ENCODE results near the gene ADGRG6. TPM values are rescaled to one million over a fixed set of nuclear protein-coding genes. Genes with fewer than 3 reads are reported as not detected.

Gene ADGRG6
- total RNA-seq, 4 donors from 2014 or later: 22.3 to 56.5 (median 26.0) TPM

DNA sequence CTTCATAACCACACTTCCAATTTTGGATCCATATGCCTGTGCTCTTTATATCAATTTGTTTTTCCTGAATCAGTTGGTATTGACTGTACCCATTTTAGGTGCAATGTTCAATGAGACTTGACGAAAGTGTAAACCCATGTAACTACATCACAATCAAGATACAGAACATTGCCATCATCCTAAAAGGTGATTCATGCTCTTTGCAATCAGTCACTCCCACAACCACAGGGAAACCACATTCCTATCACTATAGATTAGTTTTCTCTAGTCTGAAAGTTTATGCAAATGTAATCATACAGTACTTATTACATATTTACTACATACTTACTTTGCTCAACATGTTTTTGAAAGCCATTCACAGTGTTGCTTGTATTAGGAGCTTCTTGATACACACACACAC, 167.4 kb downstream of the ADGRG6 start:
- TF ChIP-seq, protein P1, sequence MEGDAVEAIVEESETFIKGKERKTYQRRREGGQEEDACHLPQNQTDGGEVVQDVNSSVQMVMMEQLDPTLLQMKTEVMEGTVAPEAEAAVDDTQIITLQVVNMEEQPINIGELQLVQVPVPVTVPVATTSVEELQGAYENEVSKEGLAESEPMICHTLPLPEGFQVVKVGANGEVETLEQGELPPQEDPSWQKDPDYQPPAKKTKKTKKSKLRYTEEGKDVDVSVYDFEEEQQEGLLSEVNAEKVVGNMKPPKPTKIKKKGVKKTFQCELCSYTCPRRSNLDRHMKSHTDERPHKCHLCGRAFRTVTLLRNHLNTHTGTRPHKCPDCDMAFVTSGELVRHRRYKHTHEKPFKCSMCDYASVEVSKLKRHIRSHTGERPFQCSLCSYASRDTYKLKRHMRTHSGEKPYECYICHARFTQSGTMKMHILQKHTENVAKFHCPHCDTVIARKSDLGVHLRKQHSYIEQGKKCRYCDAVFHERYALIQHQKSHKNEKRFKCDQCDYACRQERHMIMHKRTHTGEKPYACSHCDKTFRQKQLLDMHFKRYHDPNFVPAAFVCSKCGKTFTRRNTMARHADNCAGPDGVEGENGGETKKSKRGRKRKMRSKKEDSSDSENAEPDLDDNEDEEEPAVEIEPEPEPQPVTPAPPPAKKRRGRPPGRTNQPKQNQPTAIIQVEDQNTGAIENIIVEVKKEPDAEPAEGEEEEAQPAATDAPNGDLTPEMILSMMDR (IDR thresholded peaks at IDR 0.05): no peak
- no peak for TF ChIP-seq POLR2A (IDR thresholded peaks at IDR 0.05)
- Histone ChIP-seq H3K27me3 (peaks cover 0 to 12% (median 0%) of the 10 kb centered on the region in 4 donors), H3K4me1 (peaks cover 0 to under 1% (median 0%) of the 10 kb centered on the region in 3 donors), H3K4me3 (no peak overlapping the region), H3K9me3 (no peaks in the 10 kb centered on the region), H3K27ac (no peak overlapping the region), H3K36me3 (no peaks in the 10 kb centered on the region)
- no peak for DNase-seq
- intact Hi-C loops (cut with DNase I): no loop called here
- WGBS, 2 donors: 78 to 88% methylated on average over 1 of the region's 1 CpG

DNA sequence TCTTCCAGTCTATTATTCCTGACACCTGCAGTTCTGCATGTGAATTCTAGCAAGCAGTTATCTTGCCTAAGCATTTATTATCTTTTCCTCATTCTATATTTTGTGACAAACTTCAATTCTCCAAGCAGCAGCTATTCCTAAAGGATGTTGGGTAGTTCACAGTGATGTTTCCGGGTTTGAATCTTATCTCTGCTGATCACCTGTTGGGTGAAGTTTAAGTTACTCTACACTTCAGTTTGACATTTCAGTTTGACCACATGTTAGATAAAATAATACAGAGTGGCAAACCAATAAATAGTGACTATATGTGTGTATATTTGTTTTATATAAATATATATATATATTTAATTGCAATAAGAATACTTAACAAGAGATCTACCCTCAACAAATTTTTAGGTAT, 168.6 kb downstream of the ADGRG6 start:
- Histone ChIP-seq H3K27ac (no peak overlapping the region), H3K27me3 (peaks cover 0 to 12% (median 0%) of the 10 kb centered on the region in 4 donors), H3K4me3 (no peak overlapping the region), H3K4me1 (peaks cover 0 to 7% (median 0%) of the 10 kb centered on the region in 3 donors), H3K9me3 (no peaks in the 10 kb centered on the region), H3K36me3 (no peaks in the 10 kb centered on the region)
- intact Hi-C loops (cut with DNase I): no loop called here
- 72 to 95% methylated on average over 1 of the region's 1 CpG for WGBS, 2 donors
- no peak for DNase-seq
- TF ChIP-seq, protein P1 (IDR thresholded peaks at IDR 0.05): no peak
- no peak for TF ChIP-seq POLR2A (IDR thresholded peaks at IDR 0.05)

DNA sequence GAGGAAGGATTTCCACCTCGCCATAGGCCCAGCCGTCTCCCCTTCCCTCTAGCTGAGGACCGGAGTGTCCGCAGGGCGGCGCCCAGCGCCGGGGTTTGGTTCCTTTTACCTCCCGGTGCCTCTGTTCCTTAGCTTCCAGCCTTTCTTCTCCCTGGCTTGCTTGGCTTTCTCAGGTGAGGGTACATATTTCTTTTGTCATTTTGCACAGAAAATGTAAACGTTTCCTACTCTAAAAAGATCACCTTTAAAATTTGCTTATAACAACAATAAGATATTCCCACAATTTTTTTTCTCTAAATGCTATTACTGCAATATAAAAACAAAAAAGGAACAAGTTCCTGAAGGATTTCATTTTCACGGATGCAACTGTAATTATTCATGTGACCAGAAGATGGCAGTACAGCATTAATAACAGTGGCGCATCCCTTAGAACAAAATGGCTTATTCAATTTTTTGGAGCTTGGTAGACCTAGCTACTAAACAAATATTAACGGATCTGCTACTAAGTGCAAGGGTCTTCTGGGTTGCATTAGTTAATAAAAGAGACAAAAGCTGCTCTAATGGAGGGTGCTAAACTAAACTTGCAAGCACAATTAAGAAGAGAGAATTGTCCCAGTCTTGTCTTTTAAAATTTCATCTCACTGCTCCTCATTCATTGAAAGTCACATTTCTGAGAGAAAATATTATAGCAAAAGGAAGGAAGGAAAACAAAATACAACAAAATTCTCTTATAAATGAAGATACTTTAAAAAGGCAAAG, 172.9 kb downstream of the ADGRG6 start:
- H3K4me3 ChIP-seq: no peak overlapping the region
- intact Hi-C loops (cut with DNase I): no loop called here
- peaks cover 0 to 4% (median 0%) of the 10 kb centered on the region in 4 donors for H3K27me3 ChIP-seq
- 3 to 13% methylated on average over 13 of the region's 13 CpGs for WGBS, 2 donors
- H3K4me1 ChIP-seq: peaks cover 0 to 7% (median 0%) of the 10 kb centered on the region in 3 donors
- DNase-seq: no peak
- H3K27ac ChIP-seq: no peak overlapping the region
- TF ChIP-seq, protein P1 (IDR thresholded peaks at IDR 0.05): peak; percentile 69 to 92 (median 82)
- no peak for TF ChIP-seq POLR2A (IDR thresholded peaks at IDR 0.05)
- no peaks in the 10 kb centered on the region for H3K36me3 ChIP-seq
- H3K9me3 ChIP-seq: no peaks in the 10 kb centered on the region

DNA sequence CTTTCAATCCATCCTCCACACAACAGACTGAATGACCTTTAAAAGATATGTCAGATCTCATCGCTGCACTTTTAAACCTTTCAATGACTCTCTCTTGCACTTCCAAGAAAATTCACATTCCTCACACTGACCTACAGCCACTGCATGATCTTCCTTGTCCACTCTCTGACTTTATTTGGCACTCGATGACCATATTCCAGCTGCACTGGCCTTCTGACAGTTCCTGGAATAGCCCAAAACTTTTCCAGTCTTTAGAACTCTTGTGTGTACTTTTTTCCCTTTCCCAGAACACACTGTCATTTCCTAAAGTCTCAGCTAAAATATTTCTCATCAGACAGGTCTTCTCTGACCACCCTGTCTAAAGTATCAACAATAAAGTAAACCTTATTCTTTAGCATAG, 174.6 kb downstream of the ADGRG6 start:
- DNase-seq: no peak
- no peaks in the 10 kb centered on the region for H3K36me3 ChIP-seq
- no peak overlapping the region for H3K27ac ChIP-seq
- TF ChIP-seq POLR2A (IDR thresholded peaks at IDR 0.05): no peak
- H3K27me3 ChIP-seq: peaks cover 0 to 4% (median 0%) of the 10 kb centered on the region in 4 donors
- intact Hi-C loops (cut with DNase I): no loop called here
- no peak overlapping the region for H3K4me3 ChIP-seq
- peaks cover 0 to 7% (median 0%) of the 10 kb centered on the region in 3 donors for H3K4me1 ChIP-seq
- no peaks in the 10 kb centered on the region for H3K9me3 ChIP-seq
- WGBS, 2 donors: 56 to 78% methylated on average over 2 of the region's 2 CpGs

DNA sequence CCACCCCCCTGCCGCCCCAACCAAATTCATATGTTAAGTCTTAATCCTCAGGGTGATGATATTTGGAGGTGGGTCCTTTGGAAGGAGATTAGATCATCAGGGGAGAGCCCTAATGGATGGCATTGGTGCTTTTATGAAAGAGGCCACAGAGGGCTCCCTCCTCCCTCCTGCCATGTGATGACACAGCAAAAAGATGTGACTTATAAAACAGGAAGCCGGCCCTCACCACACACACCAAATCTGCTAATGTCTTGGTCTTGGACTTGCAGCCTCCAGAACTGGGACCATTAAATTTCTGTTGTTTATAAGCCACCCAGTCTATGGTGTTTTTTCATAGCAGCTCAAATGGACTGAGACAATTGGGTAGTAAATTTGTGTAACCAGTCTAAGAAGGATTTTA, 176.3 kb downstream of the ADGRG6 start:
- Histone ChIP-seq H3K4me3 (no peak overlapping the region), H3K4me1 (peaks cover 0 to 7% (median 0%) of the 10 kb centered on the region in 3 donors), H3K27me3 (no peaks in the 10 kb centered on the region), H3K27ac (no peak overlapping the region), H3K9me3 (no peaks in the 10 kb centered on the region), H3K36me3 (no peaks in the 10 kb centered on the region)
- intact Hi-C loops (cut with DNase I): no loop called here
- no peak for DNase-seq
- TF ChIP-seq POLR2A (IDR thresholded peaks at IDR 0.05): no peak
- TF ChIP-seq, protein P1 (IDR thresholded peaks at IDR 0.05): no peak
- WGBS, 2 donors: 69 to 100% methylated on average over 1 to 2 of the region's 2 CpGs

All from esophagus squamous epithelium (tissue), 5 donors.